ENCODE data around the gene NUDT7. TPM values are rescaled to one million over a fixed set of nuclear protein-coding genes. Genes with fewer than 3 reads are reported as not detected.
A peak's percentile ranks its signal among the peaks of the same experiment; 100 is the strongest.

Gene NUDT7
- total and polyA plus RNA-seq, 5 donors from 2014 or later = 4.8 to 21.6 (median 19.3) TPM

DNA sequence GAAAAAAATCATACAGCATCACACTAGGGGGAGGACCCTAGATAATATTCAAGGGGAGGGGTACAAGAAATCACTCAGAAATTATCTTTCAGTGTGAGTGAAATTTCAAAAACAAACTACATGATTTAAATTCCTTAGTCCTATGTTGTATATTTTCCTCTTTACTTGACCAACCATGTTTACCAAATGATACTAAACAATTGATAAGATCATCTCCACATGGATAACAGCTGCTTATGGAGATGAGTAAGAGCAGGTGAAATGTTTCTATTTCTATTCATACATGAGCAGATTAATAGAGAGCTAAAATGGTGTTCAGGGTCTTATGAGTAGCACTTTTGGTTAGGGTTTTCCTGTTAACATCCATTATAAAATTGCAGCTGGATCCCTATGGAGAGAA lies 58.8 kb downstream of the NUDT7 start:
- Histone ChIP-seq H3K27ac (ENCODE audit: insufficient read depth, low read length, poor library complexity, severe bottlenecking) (no peak overlapping the region), H3K4me3 (ENCODE audit: low read depth, low read length) (no peak overlapping the region), H3K36me3 (ENCODE audit: control insufficient read depth, insufficient read depth, low read length) (no peaks in the 10 kb centered on the region), H3K4me1 (ENCODE audit: control insufficient read depth, insufficient read depth, low read length, poor library complexity, severe bottlenecking) (no peaks in the 10 kb centered on the region), H3K9me3 (ENCODE audit: control insufficient read depth in 2 of 2, low read length in 2 of 2) (no peaks in the 10 kb centered on the region), H3K27me3 (ENCODE audit: control insufficient read depth, insufficient read depth, low read length) (peaks cover 4% of the 10 kb centered on the region)
- Mint-ChIP-seq H3K9me3 (peaks cover 0 to 2% (median 0%) of the 10 kb centered on the region in 7 donors), H3K27ac (no peak overlapping the region), H3K4me1 (no peaks in the 10 kb centered on the region), H3K4me3 (no peak overlapping the region), H3K27me3 (peaks cover 20% of the 10 kb centered on the region), H3K36me3 (no peaks in the 10 kb centered on the region)
- DNase-seq (no peak), ATAC-seq (ENCODE audit: low read depth in 2 of 2) (no peak)

DNA sequence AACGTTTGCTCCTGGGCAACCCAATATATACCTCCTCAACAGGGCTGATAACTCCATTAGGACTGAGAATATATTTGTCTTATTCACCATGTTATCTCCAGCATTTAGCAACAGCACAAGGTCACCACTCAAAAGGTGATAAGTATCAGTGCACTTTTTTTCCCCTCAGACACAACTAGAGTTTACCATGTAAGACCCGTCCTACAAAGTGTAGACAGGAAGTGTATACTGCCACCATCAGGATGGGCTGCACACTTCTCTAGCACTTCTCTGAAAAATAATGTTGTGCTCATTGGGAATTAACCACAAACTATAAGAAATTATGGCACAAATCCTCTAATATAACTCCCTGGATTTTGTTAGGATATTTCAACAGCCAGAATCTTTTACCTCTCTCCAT lies 60.4 kb downstream of the NUDT7 start:
- Mint-ChIP-seq H3K27me3 (peaks cover 36% of the 10 kb centered on the region), H3K9me3 (peaks cover 0 to 2% (median 0%) of the 10 kb centered on the region in 7 donors), H3K36me3 (no peaks in the 10 kb centered on the region), H3K27ac (no peak overlapping the region), H3K4me1 (peaks cover 0 to 6% (median 3%) of the 10 kb centered on the region in 4 donors), H3K4me3 (no peak overlapping the region)
- Histone ChIP-seq H3K4me3 (ENCODE audit: low read depth, low read length) (no peak overlapping the region), H3K9me3 (ENCODE audit: control insufficient read depth in 2 of 2, low read length in 2 of 2) (no peaks in the 10 kb centered on the region), H3K27ac (ENCODE audit: insufficient read depth, low read length, poor library complexity, severe bottlenecking) (no peak overlapping the region), H3K27me3 (ENCODE audit: control insufficient read depth, insufficient read depth, low read length) (peaks cover 16% of the 10 kb centered on the region), H3K4me1 (ENCODE audit: control insufficient read depth, insufficient read depth, low read length, poor library complexity, severe bottlenecking) (no peaks in the 10 kb centered on the region), H3K36me3 (ENCODE audit: control insufficient read depth, insufficient read depth, low read length) (no peaks in the 10 kb centered on the region)
- DNase-seq (no peak), ATAC-seq (ENCODE audit: low read depth in 2 of 2) (no peak)

DNA sequence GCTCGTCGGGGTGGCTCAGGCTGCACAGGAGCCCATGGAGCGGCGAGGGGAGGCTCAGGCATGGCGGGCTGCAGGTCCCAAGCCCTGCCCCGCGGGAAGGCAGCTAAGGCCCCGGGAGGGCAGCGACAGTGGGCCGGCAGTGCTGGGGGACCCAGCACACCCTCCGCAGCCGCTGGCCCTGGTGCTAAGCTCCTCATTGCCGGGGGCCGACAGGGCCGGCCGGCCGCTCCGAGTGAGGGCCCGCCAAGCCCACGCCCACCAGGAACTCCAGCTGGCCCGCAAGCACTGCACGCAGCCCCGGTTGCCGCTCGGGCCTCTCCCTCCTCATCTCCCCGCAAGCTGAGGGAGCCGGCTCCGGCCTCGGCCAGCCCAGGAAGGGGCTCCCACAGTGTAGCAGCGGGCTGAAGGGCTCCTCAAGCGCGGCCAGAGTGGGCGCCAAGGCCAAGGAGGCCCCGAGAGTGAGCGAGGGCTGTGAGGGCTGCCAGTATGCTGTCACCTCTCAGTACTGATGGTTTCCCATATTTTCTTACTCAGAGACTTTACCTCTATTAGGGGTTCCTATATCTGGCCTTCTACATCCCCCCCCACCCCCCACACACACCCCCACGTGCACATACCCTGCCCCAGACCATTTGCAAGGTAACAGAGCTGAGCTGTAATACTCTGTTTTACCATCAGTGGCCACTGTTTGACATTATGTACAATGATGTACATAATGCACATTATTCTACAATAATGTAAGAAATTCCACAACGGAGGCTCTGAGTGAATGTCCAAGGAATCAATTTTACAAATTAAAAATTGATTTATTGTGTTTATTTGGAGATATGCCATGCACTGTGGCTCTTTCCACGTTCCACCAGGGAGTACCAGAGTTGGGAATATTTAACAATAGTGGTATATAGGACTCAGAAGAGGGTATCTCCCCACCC lies 62.4 kb downstream of the NUDT7 start:
- Mint-ChIP-seq H3K4me1 (peaks cover 0 to 10% (median 6%) of the 10 kb centered on the region in 4 donors), H3K4me3 (no peak overlapping the region), H3K9me3 (peaks cover 0 to 2% (median 0%) of the 10 kb centered on the region in 7 donors), H3K27ac (no peak overlapping the region), H3K27me3 (peaks cover 48% of the 10 kb centered on the region), H3K36me3 (no peaks in the 10 kb centered on the region)
- Histone ChIP-seq H3K9me3 (ENCODE audit: control insufficient read depth in 2 of 2, low read length in 2 of 2) (no peaks in the 10 kb centered on the region), H3K4me1 (ENCODE audit: control insufficient read depth, insufficient read depth, low read length, poor library complexity, severe bottlenecking) (peaks cover 14% of the 10 kb centered on the region), H3K4me3 (ENCODE audit: low read depth, low read length) (no peak overlapping the region), H3K27ac (ENCODE audit: insufficient read depth, low read length, poor library complexity, severe bottlenecking) (no peak overlapping the region), H3K36me3 (ENCODE audit: control insufficient read depth, insufficient read depth, low read length) (no peaks in the 10 kb centered on the region), H3K27me3 (ENCODE audit: control insufficient read depth, insufficient read depth, low read length) (peaks cover 24% of the 10 kb centered on the region)
- no peak for ATAC-seq (ENCODE audit: low read depth in 2 of 2)
- DNase-seq = no peak

DNA sequence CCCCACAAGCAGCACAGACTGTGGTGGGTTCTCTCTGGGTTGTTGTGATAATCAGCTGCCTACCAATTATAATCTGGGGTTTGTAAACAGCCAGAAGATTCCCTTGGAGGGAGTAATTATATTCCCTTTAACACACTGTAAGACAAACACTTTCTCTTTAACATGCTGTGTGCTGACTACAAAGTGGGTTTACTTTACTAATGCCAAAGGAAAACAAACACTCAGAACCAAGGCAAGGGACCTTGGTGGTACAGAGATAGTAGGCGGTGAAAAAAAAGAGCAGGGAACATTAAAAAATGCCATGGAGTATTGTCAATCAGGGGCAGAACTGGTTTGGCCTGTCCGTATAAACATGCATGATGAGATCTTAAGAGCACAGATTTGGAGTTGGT lies 63.1 kb downstream of the NUDT7 start:
- Mint-ChIP-seq H3K4me1 (peaks cover 0 to 12% (median 6%) of the 10 kb centered on the region in 4 donors), H3K4me3 (no peak overlapping the region), H3K9me3 (peaks cover 0 to 2% (median 0%) of the 10 kb centered on the region in 7 donors), H3K27me3 (peaks cover 52% of the 10 kb centered on the region), H3K27ac (no peak overlapping the region), H3K36me3 (no peaks in the 10 kb centered on the region)
- Histone ChIP-seq H3K36me3 (ENCODE audit: control insufficient read depth, insufficient read depth, low read length) (no peaks in the 10 kb centered on the region), H3K27me3 (ENCODE audit: control insufficient read depth, insufficient read depth, low read length) (peaks cover 27% of the 10 kb centered on the region), H3K4me3 (ENCODE audit: low read depth, low read length) (no peak overlapping the region), H3K9me3 (ENCODE audit: control insufficient read depth in 2 of 2, low read length in 2 of 2) (no peaks in the 10 kb centered on the region), H3K27ac (ENCODE audit: insufficient read depth, low read length, poor library complexity, severe bottlenecking) (no peak overlapping the region), H3K4me1 (ENCODE audit: control insufficient read depth, insufficient read depth, low read length, poor library complexity, severe bottlenecking) (peaks cover 14% of the 10 kb centered on the region)
- ATAC-seq (ENCODE audit: low read depth in 2 of 2) = no peak
- DNase-seq = no peak

DNA sequence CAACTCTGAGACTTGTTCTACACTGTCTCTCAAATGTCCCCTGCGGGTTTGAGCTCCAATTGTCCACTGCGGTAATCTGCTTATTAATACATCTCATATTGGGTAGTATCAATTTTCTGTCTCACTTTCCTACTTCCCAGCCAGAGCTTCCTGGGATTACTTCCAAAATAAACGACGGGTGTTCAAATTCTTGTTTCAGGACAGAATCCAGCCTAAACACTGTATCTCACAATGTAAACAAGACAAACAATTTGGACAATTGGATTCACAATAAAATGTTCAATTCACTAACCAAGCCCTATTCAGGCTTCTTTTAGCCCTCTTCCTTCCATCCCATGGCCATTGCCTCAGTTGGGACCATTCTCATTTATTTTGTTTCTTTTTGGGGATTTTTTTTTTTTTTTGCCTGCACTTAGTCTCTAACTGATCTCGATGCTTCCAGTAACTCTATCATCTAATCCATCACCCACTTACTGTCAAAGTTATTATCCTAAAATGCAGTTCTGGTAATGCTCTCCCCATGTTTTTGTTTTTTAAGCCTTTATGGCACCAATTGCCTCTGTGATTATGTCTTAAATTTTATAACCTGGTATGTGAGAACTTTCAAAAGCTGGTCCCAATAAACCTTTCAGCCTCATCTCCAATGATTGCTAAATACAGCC lies 64.0 kb downstream of the NUDT7 start:
- peaks cover 0 to 12% (median 6%) of the 10 kb centered on the region in 4 donors for H3K4me1 Mint-ChIP-seq

DNA sequence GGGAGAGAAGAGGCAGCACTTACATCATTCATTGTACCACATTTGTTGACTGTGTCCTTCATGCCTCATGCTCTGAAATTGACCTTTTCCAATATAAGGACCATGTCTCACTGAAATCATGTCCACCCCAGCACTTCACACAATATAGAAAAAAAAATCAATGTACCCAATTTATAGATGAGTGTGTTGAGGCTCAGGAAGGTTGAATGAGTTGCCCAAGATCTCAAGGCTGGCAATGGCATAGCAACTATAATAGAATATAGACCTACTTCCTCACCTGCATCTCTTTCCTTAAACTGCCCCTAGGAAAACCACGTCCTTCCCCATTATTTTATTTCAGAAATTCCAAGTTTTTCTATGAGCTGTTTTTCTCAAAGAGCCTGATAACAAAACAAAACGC lies 65.1 kb downstream of the NUDT7 start:
- ATAC-seq (ENCODE audit: low read depth in 2 of 2) (no peak), DNase-seq (no peak)
- H3K4me3 Mint-ChIP-seq = peak overlapping the region in 2 of 4 donors; percentile 33
- Histone ChIP-seq H3K27me3 (ENCODE audit: control insufficient read depth, insufficient read depth, low read length) (peaks cover 34% of the 10 kb centered on the region), H3K36me3 (ENCODE audit: control insufficient read depth, insufficient read depth, low read length) (no peaks in the 10 kb centered on the region), H3K4me3 (ENCODE audit: low read depth, low read length) (no peak overlapping the region), H3K27ac (ENCODE audit: insufficient read depth, low read length, poor library complexity, severe bottlenecking) (no peak overlapping the region), H3K4me1 (ENCODE audit: control insufficient read depth, insufficient read depth, low read length, poor library complexity, severe bottlenecking) (peaks cover 14% of the 10 kb centered on the region), H3K9me3 (ENCODE audit: control insufficient read depth in 2 of 2, low read length in 2 of 2) (no peaks in the 10 kb centered on the region)
- H3K27me3 Mint-ChIP-seq = peaks cover 62% of the 10 kb centered on the region
- no peak overlapping the region for H3K27ac Mint-ChIP-seq
- H3K4me1 Mint-ChIP-seq = peaks cover 0 to 12% (median 6%) of the 10 kb centered on the region in 4 donors
- H3K9me3 Mint-ChIP-seq = no peaks in the 10 kb centered on the region
- H3K36me3 Mint-ChIP-seq = no peaks in the 10 kb centered on the region

More for the DNA sequence above, 64.0 kb downstream of the NUDT7 start:
- peaks cover 14% of the 10 kb centered on the region for H3K4me1 ChIP-seq (ENCODE audit: control insufficient read depth, insufficient read depth, low read length, poor library complexity, severe bottlenecking)
- Mint-ChIP-seq H3K27ac (no peak overlapping the region), H3K4me3 (no peak overlapping the region), H3K9me3 (peaks cover 0 to 2% (median 0%) of the 10 kb centered on the region in 7 donors), H3K36me3 (no peaks in the 10 kb centered on the region), H3K27me3 (peaks cover 57% of the 10 kb centered on the region)
- no peaks in the 10 kb centered on the region for H3K9me3 ChIP-seq (ENCODE audit: control insufficient read depth in 2 of 2, low read length in 2 of 2)
- ATAC-seq (ENCODE audit: low read depth in 2 of 2) (no peak), DNase-seq (no peak)
- H3K36me3 ChIP-seq (ENCODE audit: control insufficient read depth, insufficient read depth, low read length) = no peaks in the 10 kb centered on the region
- no peak overlapping the region for H3K27ac ChIP-seq (ENCODE audit: insufficient read depth, low read length, poor library complexity, severe bottlenecking)
- H3K27me3 ChIP-seq (ENCODE audit: control insufficient read depth, insufficient read depth, low read length) = peaks cover 30% of the 10 kb centered on the region
- H3K4me3 ChIP-seq (ENCODE audit: low read depth, low read length) = no peak overlapping the region

DNA sequence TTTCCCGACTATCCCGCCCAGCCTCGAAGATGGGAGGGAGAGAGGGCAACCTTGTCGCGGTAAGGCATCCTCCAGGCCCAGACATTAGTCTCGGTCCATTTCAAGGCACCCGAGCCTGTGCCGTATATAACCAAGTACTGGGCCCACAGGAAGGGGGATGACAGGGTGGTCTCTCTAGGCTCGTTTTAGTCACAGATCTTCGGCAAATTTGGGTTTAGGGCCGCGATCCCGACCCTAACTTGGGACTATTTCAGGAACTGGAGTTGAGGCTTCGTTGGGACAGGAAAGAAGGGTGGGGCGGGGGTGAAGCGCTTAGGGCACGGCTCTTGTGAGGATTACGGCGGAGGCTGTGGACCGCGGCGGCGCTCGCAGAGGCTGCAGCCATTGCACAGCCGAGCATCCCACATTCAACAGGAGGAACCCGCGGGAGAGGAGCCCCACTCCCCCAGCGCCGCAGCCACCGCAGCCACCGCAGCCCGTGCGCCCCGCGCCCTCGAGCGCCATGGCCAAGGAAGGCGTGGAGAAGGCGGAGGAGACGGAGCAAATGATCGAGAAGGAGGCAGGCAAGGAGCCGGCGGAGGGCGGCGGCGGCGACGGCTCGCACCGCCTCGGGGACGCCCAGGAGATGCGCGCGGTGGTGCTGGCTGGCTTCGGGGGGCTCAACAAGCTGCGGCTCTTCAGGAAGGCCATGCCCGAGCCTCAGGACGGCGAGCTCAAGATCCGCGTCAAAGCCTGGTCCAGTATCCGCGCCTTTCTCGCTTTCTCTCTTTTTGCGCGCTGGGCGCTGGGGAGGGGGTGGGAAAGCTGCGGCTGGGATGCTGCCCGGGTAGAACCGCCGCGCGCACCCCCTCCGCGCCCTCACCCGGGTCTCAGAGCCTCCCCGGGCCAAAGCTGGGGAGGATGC lies 66.1 kb downstream of the NUDT7 start, which contains the start of gene VAT1L:
VAT1L (plus strand) TSS at position 384 of the 904 bp plus-strand sequence; CDS start at position 503, 119 bp downstream.
- Histone ChIP-seq H3K27ac (ENCODE audit: insufficient read depth, low read length, poor library complexity, severe bottlenecking) (no peak within 1 kb of the TSS), H3K4me3 (ENCODE audit: low read depth, low read length) (no peak within 1 kb of the TSS), H3K36me3 (ENCODE audit: control insufficient read depth, insufficient read depth, low read length) (no peaks in the 10 kb centered on the region), H3K27me3 (ENCODE audit: control insufficient read depth, insufficient read depth, low read length) (peaks cover 34% of the 10 kb centered on the region), H3K9me3 (ENCODE audit: control insufficient read depth in 2 of 2, low read length in 2 of 2) (no peaks in the 10 kb centered on the region), H3K4me1 (ENCODE audit: control insufficient read depth, insufficient read depth, low read length, poor library complexity, severe bottlenecking) (peaks cover 14% of the 10 kb centered on the region)
- no peak for ATAC-seq (ENCODE audit: low read depth in 2 of 2)
- H3K36me3 Mint-ChIP-seq = no peaks in the 10 kb centered on the region
- peaks cover 0 to 12% (median 6%) of the 10 kb centered on the region in 4 donors for H3K4me1 Mint-ChIP-seq
- H3K27ac Mint-ChIP-seq = no peak within 1 kb of the TSS
- no peaks in the 10 kb centered on the region for H3K9me3 Mint-ChIP-seq
- peak in 1 of 3 donors; percentile 5 for DNase-seq
- H3K27me3 Mint-ChIP-seq = peaks cover 59% of the 10 kb centered on the region
- peak within 1 kb of the TSS in 3 of 4 donors; percentile 33 to 41 (median 36) for H3K4me3 Mint-ChIP-seq

Data from CD4-positive, CD25-positive, alpha-beta regulatory T cell (primary cell).